Epithelial cell of esophagus (primary cell): Measurements from ENCODE around the gene ITGA1.

Experiments used
- DNase-seq: peaks from one replicate; pipeline ENCODE4 v3.0.0; 2010; ENCODE audit warnings: low read depth
- H3K4me3 ChIP-seq: 2 replicates; pipeline ENCODE4 v1.5.1; 2011; ENCODE audit warnings: mild to moderate bottlenecking, low read length, control low read depth
- CTCF ChIP-seq: IDR thresholded peaks from 2 replicates; pipeline ENCODE4 v1.5.1; 2011; ENCODE audit warnings: low read depth, mild to moderate bottlenecking, low read length, control low read depth, inconsistent platforms; ENCODE audit not compliant: insufficient read depth; ENCODE audit errors: missing control alignments

The ITGA1 gene

GRCh38 chr5:52822437-52822836, 34.7 kb downstream of the ITGA1 start:
- H3K4me3 ChIP-seq = no peak overlapping the region
- TF ChIP-seq CTCF = no peak
- DNase-seq = no peak

GRCh38 chr5:52824827-52825226, 37.1 kb downstream of the ITGA1 start:
- TF ChIP-seq CTCF = no peak
- DNase-seq = no peak
- no peak overlapping the region for H3K4me3 ChIP-seq

GRCh38 chr5:52825826-52826225, 38.1 kb downstream of the ITGA1 start:
- DNase-seq = no peak
- no peak overlapping the region for H3K4me3 ChIP-seq
- TF ChIP-seq CTCF = no peak

GRCh38 chr5:52827815-52828214, 40.1 kb downstream of the ITGA1 start:
- no peak overlapping the region for H3K4me3 ChIP-seq
- DNase-seq = no peak
- no peak for TF ChIP-seq CTCF

- DNase-seq = no peak
- no peak for TF ChIP-seq CTCF
- no peak overlapping the region for H3K4me3 ChIP-seq
These were observed 41.9 kb downstream of the ITGA1 start for GRCh38 chr5:52829664-52830063.

GRCh38 chr5:52830650-52831049, 42.9 kb downstream of the ITGA1 start:
- TF ChIP-seq CTCF = no peak
- no peak for DNase-seq

GRCh38 chr5:52831786-52832511, 44.2 kb downstream of the ITGA1 start:
- no peak overlapping the region for H3K4me3 ChIP-seq
- DNase-seq = no peak
- no peak for TF ChIP-seq CTCF

More at GRCh38 chr5:52830650-52831049, 42.9 kb downstream of the ITGA1 start:
- H3K4me3 ChIP-seq = no peak overlapping the region
